Measurements from ENCODE around the gene SEC14L1.
A peak's percentile ranks its signal among the peaks of the same experiment; 100 is the strongest.

Gene SEC14L1

DNA sequence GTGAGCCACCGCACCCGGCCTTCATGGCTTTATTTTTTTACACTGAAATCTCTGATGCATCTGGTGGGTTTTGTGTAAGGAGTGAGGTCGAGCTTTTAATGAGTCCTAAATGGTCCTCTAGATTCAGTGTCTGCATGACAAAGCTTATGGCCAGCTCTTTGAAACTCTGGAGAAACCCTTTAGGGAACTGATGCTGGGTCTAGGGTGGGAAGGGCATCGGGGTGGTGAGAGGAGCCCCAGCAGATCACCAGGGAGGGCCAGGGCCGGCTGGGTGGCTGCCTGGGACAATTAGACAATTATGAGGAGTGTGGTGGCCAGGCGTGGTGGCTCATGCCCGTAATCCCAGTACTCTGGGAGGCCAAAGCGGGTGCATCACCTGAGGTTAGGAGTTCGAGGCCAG is 93.9 kb downstream of the SEC14L1 start:
- CTCF ChIA-PET, result interaction anchor here (0.7 to 1.1 kb wide), 3 partner anchors 10 to 148 kb away, joined by 3 to 4 read pairs (median 4); no protein-coding TSS in a partner anchor
- H3K4me1 ChIP-seq (ENCODE audit: control insufficient read depth, insufficient read depth, low read length), result no peaks in the 10 kb centered on the region

DNA sequence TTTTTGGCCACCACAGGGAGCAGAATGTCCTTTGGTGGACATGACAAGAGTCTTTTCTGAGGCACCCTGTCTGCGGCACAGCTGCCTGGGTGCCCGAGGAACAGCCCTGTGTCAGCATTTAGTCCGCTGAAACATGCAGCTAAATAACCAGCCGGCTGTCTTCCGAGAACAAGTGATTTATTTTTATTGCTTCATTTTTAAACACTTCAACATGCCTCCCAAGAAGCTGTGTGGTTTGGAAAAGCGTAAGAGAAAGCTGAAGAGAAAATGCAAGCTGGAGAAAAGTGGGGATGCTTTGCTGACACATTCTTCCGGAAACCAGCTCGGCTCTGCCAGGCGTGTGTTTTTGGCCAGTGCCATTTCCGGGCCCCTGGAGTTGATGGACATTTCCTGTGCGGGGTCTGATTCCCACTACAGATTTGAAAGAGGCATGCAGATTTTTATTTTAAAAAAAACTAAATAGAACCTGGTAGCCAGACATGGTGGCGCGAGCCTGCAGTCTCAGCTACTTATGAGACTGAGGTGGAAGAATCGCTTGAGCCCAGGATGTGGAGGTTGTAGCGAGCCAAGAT is 94.7 kb downstream of the SEC14L1 start:
- Histone ChIP-seq H3K27ac (ENCODE audit: extremely low read depth, low read depth, low read length) (no peak overlapping the region), H3K9me3 (ENCODE audit: control insufficient read depth, insufficient read depth, low read depth, low read length) (no peaks in the 10 kb centered on the region), H3K36me3 (ENCODE audit: control insufficient read depth in 2 of 2, insufficient read depth in 1 of 2, low read length in 2 of 2) (no peaks in the 10 kb centered on the region), H3K4me3 (ENCODE audit: low read depth, low read length) (no peak overlapping the region), H3K4me1 (ENCODE audit: control insufficient read depth, insufficient read depth, low read length) (no peaks in the 10 kb centered on the region)
- ChIA-PET POLR2A (no interaction called here), CTCF (interaction anchor here (0.6 kb wide), 1 partner anchor 46 kb away, joined by 3 read pairs; no protein-coding TSS in a partner anchor)
- TF ChIP-seq ZNF747 (tag by site-specific recombination; IDR thresholded peaks at IDR 0.05), result no peak
- peak; percentile 61; the same call in 1 of the 2 replicates for TF ChIP-seq TRIM28 (IDR thresholded peaks at IDR 0.05; ENCODE audit: borderline replicate concordance, low read length)
- TF ChIP-seq, protein P1, sequence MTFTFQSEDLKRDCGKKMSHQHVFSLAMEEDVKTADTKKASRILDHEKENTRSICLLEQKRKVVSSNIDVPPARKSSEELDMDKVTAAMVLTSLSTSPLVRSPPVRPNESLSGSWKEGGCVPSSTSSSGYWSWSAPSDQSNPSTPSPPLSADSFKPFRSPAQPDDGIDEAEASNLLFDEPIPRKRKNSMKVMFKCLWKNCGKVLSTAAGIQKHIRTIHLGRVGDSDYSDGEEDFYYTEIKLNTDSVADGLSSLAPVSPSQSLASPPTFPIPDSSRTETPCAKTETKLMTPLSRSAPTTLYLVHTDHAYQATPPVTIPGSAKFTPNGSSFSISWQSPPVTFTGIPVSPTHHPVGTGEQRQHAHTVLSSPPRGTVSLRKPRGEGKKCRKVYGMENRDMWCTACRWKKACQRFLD (tag by site-specific recombination; IDR thresholded peaks at IDR 0.05), result no peak
- 0 out of 2 replicates have a peak, but pooled peaks have one; percentile 16 for TF ChIP-seq ZIC2 (tag by site-specific recombination; IDR thresholded peaks at IDR 0.05)
- peak; percentile 58 for TF ChIP-seq ZNF585B (tag by site-specific recombination; IDR thresholded peaks at IDR 0.05)
- no peak for TF ChIP-seq HOXC10 (CRISPR knock-in tag; IDR thresholded peaks at IDR 0.05)
- TF ChIP-seq GLIS1 (tag by site-specific recombination; IDR thresholded peaks at IDR 0.05), result peak; percentile 58

More for the DNA sequence above, 93.9 kb downstream of the SEC14L1 start:
- H3K27ac ChIP-seq (ENCODE audit: extremely low read depth, low read depth, low read length), result no peak overlapping the region
- no peaks in the 10 kb centered on the region for H3K9me3 ChIP-seq (ENCODE audit: control insufficient read depth, insufficient read depth, low read depth, low read length)
- POLR2A ChIA-PET, result interaction anchor here (1.5 kb wide), 1 partner anchor 94 kb away, joined by 4 read pairs; the partner anchor contains the start of gene SEC14L1
- H3K4me3 ChIP-seq (ENCODE audit: low read depth, low read length), result no peak overlapping the region
- no peak for TF ChIP-seq ZNF670 (tag by site-specific recombination; IDR thresholded peaks at IDR 0.05; ENCODE audit: low read depth)
- TF ChIP-seq KLF16 (tag by site-specific recombination; IDR thresholded peaks at IDR 0.05), result no peak
- no peak for TF ChIP-seq ZNF510 (tag by site-specific recombination; IDR thresholded peaks at IDR 0.05; ENCODE audit: insufficient replicate concordance)
- TF ChIP-seq SP2 (tag by site-specific recombination; IDR thresholded peaks at IDR 0.05), result no peak
- no peak for TF ChIP-seq ZNF221 (tag by site-specific recombination; IDR thresholded peaks at IDR 0.05; ENCODE audit: borderline replicate concordance)
- no peak for TF ChIP-seq ZNF48 (tag by site-specific recombination; IDR thresholded peaks at IDR 0.05)
- no peak for TF ChIP-seq PBX3 (CRISPR knock-in tag; IDR thresholded peaks at IDR 0.05)
- TF ChIP-seq HOXC10 (CRISPR knock-in tag; IDR thresholded peaks at IDR 0.05), result no peak
- TF ChIP-seq ZNF10 (tag by site-specific recombination; IDR thresholded peaks at IDR 0.05), result no peak
- TF ChIP-seq ZFP37 (tag by site-specific recombination; IDR thresholded peaks at IDR 0.05), result no peak
- TF ChIP-seq ZBTB1 (tag by site-specific recombination; IDR thresholded peaks at IDR 0.05), result no peak
- TF ChIP-seq ZNF354C (tag by site-specific recombination; IDR thresholded peaks at IDR 0.05; ENCODE audit: borderline replicate concordance, low read depth), result no peak
- no peak for TF ChIP-seq ZNF324 (tag by site-specific recombination; IDR thresholded peaks at IDR 0.05)
- TF ChIP-seq, protein P2, sequence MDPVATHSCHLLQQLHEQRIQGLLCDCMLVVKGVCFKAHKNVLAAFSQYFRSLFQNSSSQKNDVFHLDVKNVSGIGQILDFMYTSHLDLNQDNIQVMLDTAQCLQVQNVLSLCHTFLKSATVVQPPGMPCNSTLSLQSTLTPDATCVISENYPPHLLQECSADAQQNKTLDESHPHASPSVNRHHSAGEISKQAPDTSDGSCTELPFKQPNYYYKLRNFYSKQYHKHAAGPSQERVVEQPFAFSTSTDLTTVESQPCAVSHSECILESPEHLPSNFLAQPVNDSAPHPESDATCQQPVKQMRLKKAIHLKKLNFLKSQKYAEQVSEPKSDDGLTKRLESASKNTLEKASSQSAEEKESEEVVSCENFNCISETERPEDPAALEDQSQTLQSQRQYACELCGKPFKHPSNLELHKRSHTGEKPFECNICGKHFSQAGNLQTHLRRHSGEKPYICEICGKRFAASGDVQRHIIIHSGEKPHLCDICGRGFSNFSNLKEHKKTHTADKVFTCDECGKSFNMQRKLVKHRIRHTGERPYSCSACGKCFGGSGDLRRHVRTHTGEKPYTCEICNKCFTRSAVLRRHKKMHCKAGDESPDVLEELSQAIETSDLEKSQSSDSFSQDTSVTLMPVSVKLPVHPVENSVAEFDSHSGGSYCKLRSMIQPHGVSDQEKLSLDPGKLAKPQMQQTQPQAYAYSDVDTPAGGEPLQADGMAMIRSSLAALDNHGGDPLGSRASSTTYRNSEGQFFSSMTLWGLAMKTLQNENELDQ (tag by site-specific recombination; IDR thresholded peaks at IDR 0.05; ENCODE audit: low read depth), result no peak
- no peaks in the 10 kb centered on the region for H3K36me3 ChIP-seq (ENCODE audit: control insufficient read depth in 2 of 2, insufficient read depth in 1 of 2, low read length in 2 of 2)
